Osteoblast (primary cell): ENCODE results near the gene B3GALT5. TPM values are rescaled to one million over a fixed set of nuclear protein-coding genes. Genes with fewer than 3 reads are reported as not detected.

Experiments
- DNase-seq: peaks from one replicate; pipeline ENCODE4 v3.0.0; 2011; ENCODE audit warnings: low spot score, mixed read lengths; ENCODE audit not compliant: insufficient read length; ENCODE audit errors: missing footprints
- H2AFZ ChIP-seq: 2 replicates; pipeline ENCODE4 v1.6.0; 2011; ENCODE audit warnings: mild to moderate bottlenecking, low read length
- H3K27ac ChIP-seq: 2 replicates; pipeline ENCODE4 v1.5.1; 2011; ENCODE audit warnings: mild to moderate bottlenecking, low read depth, low read length, moderate library complexity
- H3K27me3 ChIP-seq: 2 replicates; pipeline ENCODE4 v1.6.0; 2012; ENCODE audit warnings: mild to moderate bottlenecking, control low read depth, inconsistent platforms, low read length, moderate library complexity; ENCODE audit not compliant: insufficient read depth
- H3K36me3 ChIP-seq: 2 replicates; pipeline ENCODE4 v1.5.1; 2011; ENCODE audit warnings: mild to moderate bottlenecking, low read length, control low read depth, moderate library complexity; ENCODE audit not compliant: insufficient read depth
- H3K4me1 ChIP-seq: 2 replicates; pipeline ENCODE4 v1.5.1; 2011; ENCODE audit warnings: mild to moderate bottlenecking, low read length, control low read depth, moderate library complexity; ENCODE audit not compliant: insufficient read depth
- H3K4me2 ChIP-seq: 2 replicates; pipeline ENCODE4 v1.6.0; 2011; ENCODE audit warnings: mild to moderate bottlenecking, low read length; ENCODE audit not compliant: insufficient read depth
- H3K4me3 ChIP-seq: fragments of 200-600 bp; sonication (generic); 3 replicates; pipeline ENCODE4 v1.5.1; 2012; ENCODE audit warnings: mild to moderate bottlenecking, low read length, inconsistent platforms; ENCODE audit not compliant: insufficient read depth
- H3K79me2 ChIP-seq: 2 replicates; pipeline ENCODE4 v1.6.0; 2012; ENCODE audit warnings: mild to moderate bottlenecking, low read length, control low read depth, inconsistent platforms; ENCODE audit not compliant: insufficient read depth
- H3K9me3 ChIP-seq: 2 replicates; pipeline ENCODE4 v1.5.1; 2011; ENCODE audit warnings: low read depth, low read length, control low read depth
- H4K20me1 ChIP-seq: 2 replicates; pipeline ENCODE4 v1.6.0; 2012; ENCODE audit warnings: mild to moderate bottlenecking, low read length, control low read depth; ENCODE audit not compliant: insufficient read depth
- CTCF ChIP-seq: IDR thresholded peaks from 2 replicates; pipeline ENCODE4 v1.5.1; 2011; ENCODE audit warnings: mild to moderate bottlenecking, low read depth, low read length, moderate library complexity; ENCODE audit errors: extremely low read depth
- total RNA-seq: library from RNA; depleted of rRNA; stranded (reverse); fragments of >200 nt; gene quantifications from 2 replicates; pipeline ENCODE4 v1.2.3, GENCODE V29; 2012

B3GALT5 gene
- total RNA-seq, 1 donor: under 0.01 TPM

- Histone ChIP-seq H3K36me3 (no peaks in the 10 kb centered on the region), H3K4me3 (no peak overlapping the region), H2AFZ (no peak overlapping the region), H3K4me1 (peaks cover 9% of the 10 kb centered on the region), H3K79me2 (no peaks in the 10 kb centered on the region), H4K20me1 (no peaks in the 10 kb centered on the region), H3K27ac (no peak overlapping the region), H3K9me3 (peaks cover 4% of the 10 kb centered on the region), H3K27me3 (no peaks in the 10 kb centered on the region), H3K4me2 (no peak overlapping the region)
- TF ChIP-seq CTCF: no peak
- DNase-seq: no peak
Observed at GRCh38 chr21:39655589-39655988, 42.8 kb downstream of the B3GALT5 start.

- H2AFZ ChIP-seq: no peak overlapping the region
- H3K4me3 ChIP-seq: no peak overlapping the region
- no peaks in the 10 kb centered on the region for H3K27me3 ChIP-seq
- no peaks in the 10 kb centered on the region for H3K36me3 ChIP-seq
- no peaks in the 10 kb centered on the region for H4K20me1 ChIP-seq
- TF ChIP-seq CTCF: no peak
- H3K27ac ChIP-seq: no peak overlapping the region
- H3K79me2 ChIP-seq: no peaks in the 10 kb centered on the region
- peaks cover 4% of the 10 kb centered on the region for H3K9me3 ChIP-seq
- DNase-seq: no peak
- peaks cover 11% of the 10 kb centered on the region for H3K4me1 ChIP-seq
- no peak overlapping the region for H3K4me2 ChIP-seq
Observed at GRCh38 chr21:39656209-39656608, 43.5 kb downstream of the B3GALT5 start.

- Histone ChIP-seq H3K4me1 (peaks cover 11% of the 10 kb centered on the region), H3K79me2 (no peaks in the 10 kb centered on the region), H3K36me3 (no peaks in the 10 kb centered on the region), H3K4me3 (no peak overlapping the region), H2AFZ (no peak overlapping the region), H3K27ac (no peak overlapping the region), H3K9me3 (peaks cover 4% of the 10 kb centered on the region), H4K20me1 (no peaks in the 10 kb centered on the region), H3K27me3 (no peaks in the 10 kb centered on the region), H3K4me2 (no peak overlapping the region)
- no peak for TF ChIP-seq CTCF
- DNase-seq: no peak
Observed at GRCh38 chr21:39657091-39657689, 44.5 kb downstream of the B3GALT5 start.

- H3K79me2 ChIP-seq: no peaks in the 10 kb centered on the region
- H3K4me3 ChIP-seq: no peak overlapping the region
- H3K9me3 ChIP-seq: peaks cover 3% of the 10 kb centered on the region
- H3K27me3 ChIP-seq: no peaks in the 10 kb centered on the region
- peaks cover 11% of the 10 kb centered on the region for H3K4me1 ChIP-seq
- DNase-seq: no peak
- H4K20me1 ChIP-seq: no peaks in the 10 kb centered on the region
- no peak overlapping the region for H3K4me2 ChIP-seq
- H2AFZ ChIP-seq: no peak overlapping the region
- no peak for TF ChIP-seq CTCF
- H3K27ac ChIP-seq: no peak overlapping the region
- no peaks in the 10 kb centered on the region for H3K36me3 ChIP-seq
Observed at GRCh38 chr21:39658066-39658465, 45.3 kb downstream of the B3GALT5 start.
